GM23248 (cell line): Measurements from ENCODE around the gene FSIP1. TPM values are rescaled to one million over a fixed set of nuclear protein-coding genes. Genes with fewer than 3 reads are reported as not detected.
A peak's percentile ranks its signal among the peaks of the same experiment; 100 is the strongest.

Source experiments
- DNase-seq: peaks from one replicate; pipeline ENCODE4 v3.0.0-alpha.2; 2015
- H2AFZ ChIP-seq: fragments of 200-600 bp; sonication (generic); 2 replicates; pipeline ENCODE4 v1.6.1; 2016; ENCODE audit warnings: antibody characterized with exemption
- H3F3A ChIP-seq: fragments of 200-600 bp; sonication (generic); 2 replicates; pipeline ENCODE4 v1.6.1; 2016; ENCODE audit warnings: mild to moderate bottlenecking, antibody characterized with exemption, mixed run types; ENCODE audit not compliant: insufficient read depth
- H3K27ac ChIP-seq: fragments of 200-600 bp; sonication (generic); 2 replicates; pipeline ENCODE4 v1.5.1; 2016; ENCODE audit warnings: mild to moderate bottlenecking
- H3K27me3 ChIP-seq: fragments of 200-600 bp; sonication (generic); replicated peaks from 2 replicates; pipeline ENCODE4 v1.6.1; 2016; ENCODE audit warnings: mild to moderate bottlenecking; ENCODE audit not compliant: insufficient read depth
- H3K36me3 ChIP-seq: fragments of 200-600 bp; sonication (generic); 2 replicates; pipeline ENCODE4 v1.6.1; 2016; ENCODE audit warnings: low read depth, mild to moderate bottlenecking
- H3K4me1 ChIP-seq: fragments of 200-600 bp; sonication (generic); 2 replicates; pipeline ENCODE4 v1.6.1; 2016; ENCODE audit warnings: mild to moderate bottlenecking; ENCODE audit not compliant: insufficient read depth
- H3K4me2 ChIP-seq: fragments of 200-600 bp; sonication (generic); one replicate; pipeline ENCODE4 v1.6.1; 2016; ENCODE audit warnings: mild to moderate bottlenecking; ENCODE audit not compliant: unreplicated experiment
- H3K4me3 ChIP-seq: fragments of 200-600 bp; sonication (generic); 2 replicates; pipeline ENCODE4 v1.5.1; 2016; ENCODE audit warnings: mild to moderate bottlenecking
- H3K79me2 ChIP-seq: fragments of 200-600 bp; sonication (generic); 2 replicates; pipeline ENCODE4 v1.6.1; 2016; ENCODE audit warnings: mild to moderate bottlenecking; ENCODE audit not compliant: insufficient read depth
- H3K9ac ChIP-seq: fragments of 200-600 bp; sonication (generic); 2 replicates; pipeline ENCODE4 v1.6.1; 2016; ENCODE audit warnings: mild to moderate bottlenecking
- H3K9me2 ChIP-seq: fragments of 200-600 bp; sonication (generic); 2 replicates; pipeline ENCODE4 v1.6.1; 2016; ENCODE audit warnings: mixed run types, mild to moderate bottlenecking, moderate library complexity; ENCODE audit not compliant: insufficient read depth
- H3K9me3 ChIP-seq: fragments of 200-600 bp; sonication (generic); one replicate; pipeline ENCODE4 v1.6.1; 2017; ENCODE audit warnings: low read depth
- H4K20me1 ChIP-seq: fragments of 200-600 bp; sonication (generic); 2 replicates; pipeline ENCODE4 v1.6.0; 2016; ENCODE audit not compliant: insufficient read depth
- EZH2 ChIP-seq: fragments of 200-600 bp; sonication (generic); IDR thresholded peaks from 2 replicates; pipeline ENCODE4 v1.6.1; 2018; ENCODE audit warnings: antibody characterized with exemption, mild to moderate bottlenecking; ENCODE audit not compliant: insufficient read depth, poor library complexity, severe bottlenecking
- EZH2phosphoT487 ChIP-seq: fragments of 200-600 bp; sonication (generic); IDR thresholded peaks from 2 replicates; pipeline ENCODE4 v1.6.1; 2018; ENCODE audit warnings: antibody characterized with exemption, moderate library complexity, mild to moderate bottlenecking, low read depth; ENCODE audit not compliant: insufficient read depth
- WGBS, 2 experiments: methylation state at CpG; one replicate each; pipeline ENCODE4 v1.1.6; 2015 to 2017; ENCODE audit warnings: low lambda C conversion rate in 2 of 2, low coverage in 1 of 2; ENCODE audit errors: missing lambda C conversion rate in 2 of 2; 5-methylcytosine and 5-hydroxymethylcytosine counted together
- in situ Hi-C: fragments of 300-500 bp; cut with MboI; formaldehyde crosslinking; loops from 2 replicates; pipeline ENCODE4 v1.15.0; 2020
- polyA plus RNA-seq: library from polyadenylated mRNA; unstranded; fragments of >200 nt; fragmentation: Nextera tagmentation; extraction: Ambion mirVana; gene quantifications from 2 replicates; pipeline ENCODE4 v1.2.1, GENCODE V29; 2016
- total RNA-seq: library from RNA; depleted of rRNA; stranded (reverse); fragments of >200 nt; shearing (Covaris generic); gene quantifications from 2 replicates; pipeline ENCODE4 v1.2.3, GENCODE V29; 2014

The FSIP1 gene
- total and polyA plus RNA-seq, 2 experiments from 2014 or later: 2.4 TPM

GRCh38 chr15:39697509-39697908, 85.1 kb downstream of the FSIP1 start:
- Histone ChIP-seq H3K36me3 (no peaks in the 10 kb centered on the region), H3K9ac (no peak overlapping the region), H3K27me3 (no peaks in the 10 kb centered on the region), H3K4me2 (no peak overlapping the region), H4K20me1 (no peaks in the 10 kb centered on the region), H3K27ac (no peak overlapping the region), H2AFZ (no peak overlapping the region), H3K4me3 (no peak overlapping the region), H3F3A (peaks cover 15% of the 10 kb centered on the region), H3K9me3 (no peaks in the 10 kb centered on the region), H3K79me2 (no peaks in the 10 kb centered on the region), H3K4me1 (peaks cover 14% of the 10 kb centered on the region), H3K9me2 (peaks cover 4% of the 10 kb centered on the region; the same call in 1 of the 2 replicates)
- TF ChIP-seq EZH2 (no peak), EZH2phosphoT487 (no peak)
- WGBS, 2 experiments: 79 to 85% methylated on average over 5 of the region's 5 CpGs
- in situ Hi-C loops: no loop called here
- no peak for DNase-seq

- Histone ChIP-seq H3K9me3 (no peaks in the 10 kb centered on the region), H3K79me2 (no peaks in the 10 kb centered on the region), H3K4me2 (no peak overlapping the region), H4K20me1 (no peaks in the 10 kb centered on the region), H3F3A (peaks cover 15% of the 10 kb centered on the region), H3K36me3 (no peaks in the 10 kb centered on the region), H3K9ac (no peak overlapping the region), H3K27ac (no peak overlapping the region), H3K27me3 (no peaks in the 10 kb centered on the region), H3K9me2 (peaks cover 4% of the 10 kb centered on the region; the same call in 1 of the 2 replicates), H2AFZ (no peak overlapping the region), H3K4me1 (peaks cover 17% of the 10 kb centered on the region), H3K4me3 (no peak overlapping the region)
- no peak for DNase-seq
- 99 to 100% methylated on average over 2 of the region's 2 CpGs for WGBS, 2 experiments
- no peak for TF ChIP-seq EZH2
- no peak for TF ChIP-seq EZH2phosphoT487
- in situ Hi-C loops: no loop called here
Measured at GRCh38 chr15:39695793-39696192, 86.8 kb downstream of the FSIP1 start.

- no peaks in the 10 kb centered on the region for H4K20me1 ChIP-seq
- H3K4me2 ChIP-seq: no peak overlapping the region
- no peaks in the 10 kb centered on the region for H3K79me2 ChIP-seq
- no peak for TF ChIP-seq EZH2
- TF ChIP-seq EZH2phosphoT487: no peak
- H3K9ac ChIP-seq: no peak overlapping the region
- no peaks in the 10 kb centered on the region for H3F3A ChIP-seq
- no peaks in the 10 kb centered on the region for H3K36me3 ChIP-seq
- peaks cover 6% of the 10 kb centered on the region; the same call in 1 of the 2 replicates for H3K4me1 ChIP-seq
- H3K27me3 ChIP-seq: no peaks in the 10 kb centered on the region
- H3K27ac ChIP-seq: no peak overlapping the region
- no peak overlapping the region for H3K4me3 ChIP-seq
- H3K9me2 ChIP-seq: peaks cover 4% of the 10 kb centered on the region; the same call in 1 of the 2 replicates
- in situ Hi-C loops: no loop called here
- no peaks in the 10 kb centered on the region for H3K9me3 ChIP-seq
- 59 to 62% methylated on average over 11 of the region's 11 CpGs for WGBS, 2 experiments
- DNase-seq: no peak
- no peak overlapping the region for H2AFZ ChIP-seq
Measured at GRCh38 chr15:39692356-39693327, 90.0 kb downstream of the FSIP1 start.

GRCh38 chr15:39690881-39691634, 91.6 kb downstream of the FSIP1 start:
- no peaks in the 10 kb centered on the region for H4K20me1 ChIP-seq
- TF ChIP-seq EZH2 (no peak), EZH2phosphoT487 (no peak)
- no peak overlapping the region for H3K9ac ChIP-seq
- WGBS, 2 experiments: 75 to 78% methylated on average over 6 of the region's 6 CpGs
- peak; percentile 48 for DNase-seq
- no peak overlapping the region for H3K27ac ChIP-seq
- H3K4me2 ChIP-seq: no peak overlapping the region
- H3K27me3 ChIP-seq: no peaks in the 10 kb centered on the region
- no peaks in the 10 kb centered on the region for H3F3A ChIP-seq
- H3K36me3 ChIP-seq: no peaks in the 10 kb centered on the region
- H2AFZ ChIP-seq: 0 out of 2 replicates have a peak overlapping the region, but pooled peaks have one; percentile 27
- no peak overlapping the region for H3K4me3 ChIP-seq
- H3K4me1 ChIP-seq: peaks cover 6% of the 10 kb centered on the region; the same call in 1 of the 2 replicates
- in situ Hi-C loops: no loop called here
- H3K79me2 ChIP-seq: no peaks in the 10 kb centered on the region
- no peaks in the 10 kb centered on the region for H3K9me3 ChIP-seq
- H3K9me2 ChIP-seq: peaks cover 4% of the 10 kb centered on the region; the same call in 1 of the 2 replicates
